Caco-2 (cell line): Measurements from ENCODE around the gene TTC36. TPM values are rescaled to one million over a fixed set of nuclear protein-coding genes. Genes with fewer than 3 reads are reported as not detected.
A peak's percentile ranks its signal among the peaks of the same experiment; 100 is the strongest.

Experiments
- BruUV-seq: library from RNA; stranded (reverse); fragments of 400-500 nt; replicated peaks from 2 replicates; lab custom pipeline; 2021; lab: Mats Ljungman, UMichigan
- CTCF ChIA-PET: fragments of 300-600 bp; sonication (Branson Sonifier 250); formaldehyde crosslinking; loops from one replicate; lab custom pipeline; 2022; ENCODE audit warnings: antibody characterized with exemption; lab: Charles Lee
- POLR2A ChIA-PET: fragments of 300-600 bp; sonication (Branson Sonifier 250); formaldehyde crosslinking; loops from one replicate; lab custom pipeline; 2022; ENCODE audit warnings: antibody characterized with exemption; lab: Charles Lee
- DNase-seq, 2 experiments: peaks; one replicate each; pipeline versions ENCODE4 v3.0.0 to v3.0.0-alpha.2; 2020 to 2022
- H3K27me3 ChIP-seq: replicated peaks from 2 replicates; pipeline ENCODE4 v1.6.0; 2011; ENCODE audit warnings: low read length; ENCODE audit not compliant: control insufficient read depth, insufficient read depth
- H3K36me3 ChIP-seq: 2 replicates; pipeline ENCODE4 v1.5.1; 2011; ENCODE audit warnings: low read length; ENCODE audit not compliant: control insufficient read depth, insufficient read depth
- H3K4me1 ChIP-seq: fragments of 250-450 bp; sonication (Bioruptor Pico); 2 replicates; pipeline ENCODE4 v1.5.1; 2020; ENCODE audit warnings: mild to moderate bottlenecking
- H3K4me3 ChIP-seq: 2 replicates; pipeline ENCODE4 v1.5.1; 2011; ENCODE audit warnings: low read depth, mild to moderate bottlenecking, control low read depth, low read length
- H3K9me3 ChIP-seq: fragments of 250-450 bp; sonication (Bioruptor Pico); 2 replicates; pipeline ENCODE4 v1.5.1; 2020; ENCODE audit warnings: mild to moderate bottlenecking, moderate library complexity
- H3K27ac Mint-ChIP-seq: one replicate; pipeline ENCODE4 v1.8.0; 2022; ENCODE audit warnings: mixed read lengths; ENCODE audit not compliant: unreplicated experiment
- H3K27me3 Mint-ChIP-seq: one replicate; pipeline ENCODE4 v1.8.0; 2022; ENCODE audit warnings: mixed read lengths; ENCODE audit not compliant: insufficient read depth, unreplicated experiment
- H3K36me3 Mint-ChIP-seq: one replicate; pipeline ENCODE4 v1.8.0; 2022; ENCODE audit warnings: mild to moderate bottlenecking, mixed read lengths; ENCODE audit not compliant: insufficient read depth, unreplicated experiment
- H3K4me1 Mint-ChIP-seq: one replicate; pipeline ENCODE4 v1.8.0; 2022; ENCODE audit warnings: low read depth, mixed read lengths; ENCODE audit not compliant: unreplicated experiment
- H3K4me3 Mint-ChIP-seq: one replicate; pipeline ENCODE4 v1.8.0; 2022; ENCODE audit warnings: mild to moderate bottlenecking, moderate library complexity, mixed read lengths; ENCODE audit not compliant: unreplicated experiment
- H3K9me3 Mint-ChIP-seq: one replicate; pipeline ENCODE4 v1.8.0; 2022; ENCODE audit warnings: mixed read lengths; ENCODE audit not compliant: unreplicated experiment
- intact Hi-C: fragments of 100-400 bp; cut with micrococcal nuclease; formaldehyde crosslinking; loops from one replicate; pipeline ENCODE4 v1.10.0; 2022; ENCODE audit not compliant: unreplicated experiment
- total RNA-seq: library from RNA; stranded (reverse); gene quantifications from 2 replicates; pipeline ENCODE4 v1.2.3, GENCODE V29; 2022
- TF ChIP-seq, protein P1 (sequence below), 2 experiments: fragments of 200-600 bp in 1 of 2; IDR thresholded peaks; 1 replicate in 1 of 2; 2 replicates in 1 of 2; pipeline versions ENCODE4 v1.5.1 to v1.8.0; 2011 to 2022; ENCODE audit warnings: antibody characterized with exemption in 1 of 2, control low read depth in 1 of 2, inconsistent platforms in 1 of 2, low read depth in 1 of 2, low read length in 1 of 2, mild to moderate bottlenecking in 1 of 2, moderate library complexity in 1 of 2; ENCODE audit not compliant: insufficient read depth in 1 of 2, severe bottlenecking in 1 of 2, unreplicated experiment in 1 of 2

The TTC36 gene
- total RNA-seq, 1 experiment from 2014 or later: 3.3 TPM

DNA sequence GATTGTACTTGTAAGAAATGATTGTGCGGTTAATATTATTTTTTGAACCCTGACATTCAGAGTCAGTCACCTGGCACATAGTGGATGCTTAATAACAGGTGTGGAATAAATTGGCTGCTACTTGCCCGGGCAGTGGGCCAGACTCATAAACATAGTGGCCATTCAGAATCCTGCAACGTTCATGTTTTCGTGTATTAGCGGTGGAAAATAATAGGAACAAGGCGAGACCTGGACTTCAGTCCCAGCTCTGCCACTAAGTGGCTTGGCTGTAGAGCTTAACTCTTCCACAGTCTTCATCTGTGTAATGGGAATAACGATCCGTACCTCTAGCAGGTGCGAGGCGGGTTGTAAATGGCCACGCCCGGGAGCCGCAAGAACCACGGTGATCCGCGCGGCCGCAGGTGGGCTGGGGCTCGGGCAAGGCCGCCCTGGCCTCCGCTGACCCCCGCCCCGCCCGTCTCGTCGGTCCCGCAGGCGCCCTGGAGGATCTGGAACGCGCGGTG, 3.0 kb downstream of the TTC36 start:
- H3K4me1 Mint-ChIP-seq: peaks cover 32% of the 10 kb centered on the region
- intact Hi-C loops: loop anchor here (1.0 to 2.0 kb wide), 2 partner anchors 19 to 36 kb away; no protein-coding TSS in a partner anchor
- Histone ChIP-seq H3K4me3 (peak overlapping the region; percentile 57), H3K4me1 (peaks cover 39% of the 10 kb centered on the region), H3K36me3 (peaks cover 4% of the 10 kb centered on the region), H3K9me3 (no peaks in the 10 kb centered on the region), H3K27me3 (no peaks in the 10 kb centered on the region)
- H3K27me3 Mint-ChIP-seq: no peaks in the 10 kb centered on the region
- peak; percentile 69 to 80 for DNase-seq
- peaks cover 27% of the 10 kb centered on the region for H3K36me3 Mint-ChIP-seq
- peak overlapping the region; percentile 43 for H3K27ac Mint-ChIP-seq
- ChIA-PET POLR2A (interaction anchor here (0.6 kb wide), 2 partner anchors 20 to 21 kb away, joined by 3 to 4 read pairs; no protein-coding TSS in a partner anchor), CTCF (interaction anchor here (0.8 to 1.0 kb wide), 3 partner anchors 10 to 332 kb away, joined by 3 to 4 read pairs (median 3); no protein-coding TSS in a partner anchor)
- TF ChIP-seq, protein P1, sequence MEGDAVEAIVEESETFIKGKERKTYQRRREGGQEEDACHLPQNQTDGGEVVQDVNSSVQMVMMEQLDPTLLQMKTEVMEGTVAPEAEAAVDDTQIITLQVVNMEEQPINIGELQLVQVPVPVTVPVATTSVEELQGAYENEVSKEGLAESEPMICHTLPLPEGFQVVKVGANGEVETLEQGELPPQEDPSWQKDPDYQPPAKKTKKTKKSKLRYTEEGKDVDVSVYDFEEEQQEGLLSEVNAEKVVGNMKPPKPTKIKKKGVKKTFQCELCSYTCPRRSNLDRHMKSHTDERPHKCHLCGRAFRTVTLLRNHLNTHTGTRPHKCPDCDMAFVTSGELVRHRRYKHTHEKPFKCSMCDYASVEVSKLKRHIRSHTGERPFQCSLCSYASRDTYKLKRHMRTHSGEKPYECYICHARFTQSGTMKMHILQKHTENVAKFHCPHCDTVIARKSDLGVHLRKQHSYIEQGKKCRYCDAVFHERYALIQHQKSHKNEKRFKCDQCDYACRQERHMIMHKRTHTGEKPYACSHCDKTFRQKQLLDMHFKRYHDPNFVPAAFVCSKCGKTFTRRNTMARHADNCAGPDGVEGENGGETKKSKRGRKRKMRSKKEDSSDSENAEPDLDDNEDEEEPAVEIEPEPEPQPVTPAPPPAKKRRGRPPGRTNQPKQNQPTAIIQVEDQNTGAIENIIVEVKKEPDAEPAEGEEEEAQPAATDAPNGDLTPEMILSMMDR (IDR thresholded peaks at IDR 0.05; ENCODE audit: insufficient read depth in 1 of 2, low read depth in 1 of 2, low read length in 1 of 2, severe bottlenecking in 1 of 2, unreplicated experiment in 1 of 2): no peak
- TSS peak; percentile 37 for BruUV-seq
- H3K4me3 Mint-ChIP-seq: peak overlapping the region; percentile 98
- H3K9me3 Mint-ChIP-seq: no peaks in the 10 kb centered on the region

DNA sequence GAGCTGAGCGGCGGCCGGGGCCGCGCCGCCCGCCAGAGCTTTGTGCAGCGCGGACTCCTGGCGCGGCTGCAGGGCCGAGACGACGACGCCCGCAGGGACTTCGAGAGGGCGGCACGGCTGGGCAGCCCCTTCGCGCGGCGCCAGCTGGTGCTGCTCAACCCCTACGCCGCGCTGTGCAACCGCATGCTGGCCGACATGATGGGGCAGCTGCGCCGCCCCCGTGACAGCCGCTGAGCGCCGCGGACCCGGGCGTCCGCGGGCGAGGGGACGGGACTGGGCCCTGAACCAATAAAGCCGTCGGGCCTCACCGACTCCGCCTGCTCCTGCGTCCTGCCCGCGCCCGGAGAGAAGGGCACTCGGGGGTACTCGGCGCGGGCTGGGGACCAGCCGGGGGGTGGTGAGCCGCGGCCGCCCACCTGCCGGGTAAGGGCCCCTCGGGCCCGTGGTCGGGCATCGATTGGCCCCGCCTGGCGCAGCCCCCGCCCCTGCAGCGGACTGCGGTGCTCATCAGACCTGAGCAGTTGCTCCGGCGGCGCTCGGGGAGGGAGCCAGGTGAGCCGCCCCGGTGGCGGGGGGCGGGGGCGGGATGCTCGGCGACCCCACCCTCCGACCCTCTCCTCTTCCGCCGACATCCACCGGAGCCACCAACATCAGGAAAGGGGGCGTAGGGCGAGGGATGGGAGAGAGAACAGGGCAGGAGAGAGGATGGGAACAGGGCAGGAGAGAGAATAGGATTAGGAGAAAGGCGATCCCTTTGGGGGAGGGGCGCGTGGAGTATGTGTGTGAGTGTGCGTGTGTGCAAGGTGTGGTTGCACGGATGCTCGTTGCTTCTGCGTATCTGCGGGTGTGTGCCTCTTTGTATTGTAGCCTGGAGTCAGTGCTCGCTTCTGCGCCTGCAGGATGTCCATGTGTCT, 3.7 kb downstream of the TTC36 start, which contains the start of gene TMEM25:
TSS of gene TMEM25 (plus strand) at position 510 of the 914 bp plus-strand sequence. CDS start 610 bp downstream, outside the sequence.
- H3K4me3 Mint-ChIP-seq: peak within 1 kb of the TSS; percentile 98
- Histone ChIP-seq H3K4me1 (peaks cover 39% of the 10 kb centered on the region), H3K4me3 (peak within 1 kb of the TSS; percentile 57), H3K36me3 (peaks cover 4% of the 10 kb centered on the region), H3K9me3 (no peaks in the 10 kb centered on the region), H3K27me3 (no peaks in the 10 kb centered on the region)
- peaks cover 34% of the 10 kb centered on the region for H3K4me1 Mint-ChIP-seq
- H3K27ac Mint-ChIP-seq: peak within 1 kb of the TSS; percentile 43
- ChIA-PET POLR2A (interaction anchor here (0.6 kb wide), 2 partner anchors 20 to 22 kb away, joined by 3 to 4 read pairs; no protein-coding TSS in a partner anchor), CTCF (interaction anchor here (0.8 to 1.0 kb wide), 3 partner anchors 9 to 333 kb away, joined by 3 to 4 read pairs (median 3); no protein-coding TSS in a partner anchor)
- no peaks in the 10 kb centered on the region for H3K27me3 Mint-ChIP-seq
- TSS peak; percentile 19 for BruUV-seq
- intact Hi-C loops: loop anchor here (1.0 to 2.0 kb wide), 3 partner anchors 16 to 35 kb away; no protein-coding TSS in a partner anchor
- H3K36me3 Mint-ChIP-seq: peaks cover 26% of the 10 kb centered on the region
- TF ChIP-seq, protein P1 (IDR thresholded peaks at IDR 0.05; ENCODE audit: insufficient read depth in 1 of 2, low read depth in 1 of 2, low read length in 1 of 2, severe bottlenecking in 1 of 2, unreplicated experiment in 1 of 2): no peak
- DNase-seq: peak; percentile 89 to 95
- no peaks in the 10 kb centered on the region for H3K9me3 Mint-ChIP-seq

DNA sequence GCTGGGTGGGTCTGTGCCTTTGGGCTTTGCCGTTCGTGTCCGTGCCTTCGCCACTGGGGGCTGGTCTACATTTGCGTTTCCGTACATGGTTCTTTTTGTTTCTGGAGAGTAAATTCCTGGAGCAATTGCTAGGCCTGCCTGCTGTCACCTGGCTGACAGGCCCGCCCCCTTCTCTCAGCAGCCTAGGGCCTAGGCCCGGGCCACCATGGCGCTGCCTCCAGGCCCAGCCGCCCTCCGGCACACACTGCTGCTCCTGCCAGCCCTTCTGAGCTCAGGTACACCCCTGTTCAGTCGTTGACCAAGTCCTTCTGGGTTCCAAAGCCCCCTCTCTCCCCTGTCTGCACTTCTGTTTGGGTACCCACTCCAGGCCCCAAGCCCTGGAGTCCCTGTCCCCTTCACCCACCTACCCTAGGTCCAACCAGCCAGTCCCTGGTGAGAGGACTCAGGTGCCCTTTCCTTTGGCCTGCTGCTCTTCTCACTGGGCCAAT, 4.4 kb downstream of the TTC36 start:
- POLR2A ChIA-PET: no interaction called here
- intact Hi-C loops: loop anchor here (1.0 to 2.0 kb wide), 2 partner anchors 16 to 21 kb away; no protein-coding TSS in a partner anchor
- Mint-ChIP-seq H3K27ac (peak overlapping the region; percentile 43), H3K9me3 (no peaks in the 10 kb centered on the region), H3K27me3 (no peaks in the 10 kb centered on the region), H3K4me3 (peak overlapping the region; percentile 98), H3K4me1 (peaks cover 34% of the 10 kb centered on the region), H3K36me3 (peaks cover 26% of the 10 kb centered on the region)
- no TSS peak for BruUV-seq
- H3K36me3 ChIP-seq: peaks cover 4% of the 10 kb centered on the region
- no peaks in the 10 kb centered on the region for H3K9me3 ChIP-seq
- no peaks in the 10 kb centered on the region for H3K27me3 ChIP-seq
- H3K4me1 ChIP-seq: peaks cover 39% of the 10 kb centered on the region
- TF ChIP-seq, protein P1 (IDR thresholded peaks at IDR 0.05; ENCODE audit: insufficient read depth in 1 of 2, low read depth in 1 of 2, low read length in 1 of 2, severe bottlenecking in 1 of 2, unreplicated experiment in 1 of 2): no peak
- CTCF ChIA-PET: no interaction called here
- peak overlapping the region; percentile 57 for H3K4me3 ChIP-seq
- DNase-seq: no peak
